Activated T-helper 17 cell treated with anti-CD3 and anti-CD28 coated beads, Interleukin-2, amount 50 U/mL, for 72 hours (primary cell): ENCODE measurements around the gene TAF12. TPM values are rescaled to one million over a fixed set of nuclear protein-coding genes. Genes with fewer than 3 reads are reported as not detected.
"Not testable (repeated sequence)": the region's sequence is repeated elsewhere in the genome, so short reads cannot be mapped to it uniquely, and the experiment has no call there.

Source experiments
- ATAC-seq: fragments of 150-1000 bp; cut with Tn5 transposase; replicated peaks from 2 replicates; pipeline ENCODE4 v1.10.0; 2021; ENCODE audit warnings: mild to moderate bottlenecking, moderate library complexity
- H3K27ac Mint-ChIP-seq: one replicate; pipeline ENCODE4 v1.8.0; 2022; ENCODE audit warnings: mixed read lengths
- H3K27me3 Mint-ChIP-seq: one replicate; pipeline ENCODE4 v1.8.0; 2022; ENCODE audit warnings: mixed read lengths
- H3K36me3 Mint-ChIP-seq: one replicate; pipeline ENCODE4 v1.8.0; 2022; ENCODE audit warnings: low read depth, mild to moderate bottlenecking, mixed read lengths
- H3K4me1 Mint-ChIP-seq: one replicate; pipeline ENCODE4 v1.8.0; 2022; ENCODE audit warnings: mixed read lengths
- H3K4me3 Mint-ChIP-seq: one replicate; pipeline ENCODE4 v1.8.0; 2022; ENCODE audit warnings: mild to moderate bottlenecking, mixed read lengths
- H3K9me3 Mint-ChIP-seq: one replicate; pipeline ENCODE4 v1.8.0; 2022; ENCODE audit warnings: mixed read lengths
- total RNA-seq, 2 donors: library from RNA; stranded (reverse); gene quantifications; one replicate each; pipeline ENCODE4 v1.2.3, GENCODE V29; 2022

Gene TAF12
- total RNA-seq, 2 donors from 2014 or later, result 15.0 to 28.4 TPM

DNA sequence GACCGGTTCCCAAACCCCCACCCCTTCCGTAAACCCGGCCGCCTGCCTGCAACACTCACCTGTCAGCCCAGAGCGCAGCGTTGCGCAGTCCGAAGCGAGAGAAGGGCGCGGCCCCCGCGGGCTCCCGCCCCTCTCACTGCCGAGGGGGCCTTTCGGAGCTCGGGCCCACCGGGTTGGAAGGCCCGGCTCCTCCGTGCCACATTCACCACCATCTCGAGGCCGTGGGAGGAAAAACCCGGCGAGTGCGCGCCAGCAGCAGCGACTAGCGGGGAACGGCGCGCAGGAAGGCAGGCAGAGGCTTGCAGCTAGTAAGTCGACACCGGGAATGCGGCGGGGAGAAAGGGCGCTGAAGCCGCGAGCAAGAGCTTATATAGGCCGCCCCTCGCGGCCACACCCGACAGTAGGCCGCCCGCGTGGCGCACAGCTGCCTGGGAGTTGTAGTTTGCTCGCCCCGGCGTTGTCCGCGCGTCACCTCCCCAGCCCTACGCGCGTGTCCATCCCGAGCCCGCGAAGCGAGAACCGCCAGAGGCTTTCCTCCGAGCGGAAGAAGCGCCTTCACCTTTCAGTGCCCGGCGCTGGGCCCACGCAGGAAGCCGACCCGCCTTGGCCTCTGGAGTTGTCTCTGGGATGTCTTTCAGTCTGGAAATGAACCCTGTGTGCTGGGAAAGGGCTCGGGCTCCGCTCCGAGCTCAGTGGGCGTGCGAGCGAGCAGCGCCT lies 61.2 kb downstream of the TAF12 start:
- no peaks in the 10 kb centered on the region for H3K27me3 Mint-ChIP-seq
- H3K9me3 Mint-ChIP-seq, result no peaks in the 10 kb centered on the region
- ATAC-seq, result peak; percentile 93
- H3K36me3 Mint-ChIP-seq, result peaks cover 52% of the 10 kb centered on the region
- peaks cover 25% of the 10 kb centered on the region for H3K4me1 Mint-ChIP-seq
- H3K27ac Mint-ChIP-seq, result peak overlapping the region; percentile 81
- H3K4me3 Mint-ChIP-seq, result peak overlapping the region; percentile 96

DNA sequence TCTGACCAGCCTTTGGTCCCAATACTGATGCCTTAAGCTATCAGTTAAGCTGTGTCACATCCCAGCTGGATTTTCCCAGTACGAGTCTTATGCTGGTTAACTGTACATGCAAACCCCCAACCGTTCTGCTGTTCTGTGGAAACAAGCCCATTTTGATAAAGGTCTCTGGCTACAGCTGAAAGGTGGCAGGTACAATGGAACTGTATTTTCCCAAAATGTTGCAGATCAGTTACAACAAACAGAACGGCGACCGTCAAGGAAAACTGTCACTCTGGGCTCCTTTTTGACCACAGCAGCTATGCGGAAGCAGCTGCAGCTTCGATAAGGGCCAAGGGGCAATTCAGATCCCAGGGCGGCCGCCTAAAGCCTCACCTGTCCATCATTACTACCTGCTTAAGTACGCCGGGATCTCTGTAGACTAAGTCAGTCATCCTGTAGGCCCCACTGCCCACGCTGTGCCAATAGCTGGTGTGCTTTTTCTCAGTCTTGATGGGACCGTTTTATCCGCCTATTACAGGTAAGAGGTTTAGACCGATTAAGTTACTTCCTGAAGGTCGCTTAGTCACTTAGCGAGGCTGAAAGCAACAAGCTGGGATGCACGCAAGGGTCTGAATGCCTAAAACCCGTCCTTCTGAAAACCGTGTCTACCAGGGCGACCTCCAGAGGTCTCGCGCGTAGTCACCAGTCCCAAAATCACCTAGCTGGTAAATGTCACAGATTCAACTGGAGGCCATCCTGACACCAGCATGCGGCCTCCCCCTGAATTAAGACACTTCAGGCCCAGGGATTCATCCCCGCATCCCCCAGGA lies 61.9 kb downstream of the TAF12 start:
- H3K27ac Mint-ChIP-seq, result peak overlapping the region; percentile 81
- peak overlapping the region; percentile 96 for H3K4me3 Mint-ChIP-seq
- H3K36me3 Mint-ChIP-seq, result peaks cover 60% of the 10 kb centered on the region
- no peaks in the 10 kb centered on the region for H3K27me3 Mint-ChIP-seq
- peak; percentile 66 for ATAC-seq
- H3K9me3 Mint-ChIP-seq, result no peaks in the 10 kb centered on the region
- H3K4me1 Mint-ChIP-seq, result peaks cover 25% of the 10 kb centered on the region

DNA sequence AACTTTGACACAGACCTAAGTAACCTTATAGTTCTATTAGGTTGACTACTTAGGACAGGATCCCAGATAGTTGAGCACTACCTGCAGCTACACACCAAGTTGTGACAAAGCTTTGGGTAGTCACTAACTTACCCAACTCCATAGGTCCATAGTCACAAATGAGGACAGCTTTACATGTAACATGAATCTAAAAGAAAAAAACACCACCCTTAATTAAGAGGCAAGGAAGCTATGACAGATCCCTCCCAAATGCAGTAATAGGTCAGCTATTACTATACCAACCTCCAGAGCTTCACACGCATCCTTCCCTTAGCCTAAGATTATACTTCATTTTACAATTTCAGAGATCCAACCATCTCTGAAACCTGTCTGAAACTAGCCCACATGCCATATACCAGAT lies 63.5 kb downstream of the TAF12 start:
- ATAC-seq, result no peak
- no peaks in the 10 kb centered on the region for H3K9me3 Mint-ChIP-seq
- peaks cover 75% of the 10 kb centered on the region for H3K36me3 Mint-ChIP-seq
- H3K4me1 Mint-ChIP-seq, result peaks cover 25% of the 10 kb centered on the region
- peak overlapping the region; percentile 96 for H3K4me3 Mint-ChIP-seq
- peak overlapping the region; percentile 81 for H3K27ac Mint-ChIP-seq
- H3K27me3 Mint-ChIP-seq, result no peaks in the 10 kb centered on the region

DNA sequence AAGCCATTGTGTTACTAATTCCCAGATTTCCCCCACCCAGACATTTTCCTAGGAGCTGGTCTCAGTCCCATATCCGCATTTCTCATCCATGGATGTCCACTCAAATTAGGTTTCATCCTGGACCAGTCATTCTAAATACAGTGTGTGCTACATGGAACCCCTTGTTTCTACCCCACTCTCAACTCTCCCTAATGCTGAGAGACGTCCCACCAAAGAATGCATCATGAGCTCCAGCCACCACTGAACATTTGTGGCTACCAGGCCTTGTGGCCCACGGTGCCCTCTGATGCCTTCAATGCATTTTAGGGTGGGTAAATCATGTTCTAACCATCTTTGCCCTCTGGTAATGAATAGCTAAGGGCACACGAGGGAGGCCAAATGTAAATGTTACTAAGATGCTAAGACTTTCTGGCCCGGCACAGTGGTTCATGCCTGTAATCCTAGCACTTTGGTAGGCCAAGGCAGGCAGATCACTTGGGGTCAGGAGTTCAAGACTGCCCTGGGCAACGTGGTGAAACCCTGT lies 64.1 kb downstream of the TAF12 start:
- H3K9me3 Mint-ChIP-seq, result no peaks in the 10 kb centered on the region
- H3K27me3 Mint-ChIP-seq, result no peaks in the 10 kb centered on the region
- no peak for ATAC-seq
- peaks cover 77% of the 10 kb centered on the region for H3K36me3 Mint-ChIP-seq
- H3K4me1 Mint-ChIP-seq, result peaks cover 25% of the 10 kb centered on the region
- peak overlapping the region; percentile 96 for H3K4me3 Mint-ChIP-seq
- H3K27ac Mint-ChIP-seq, result peak overlapping the region; percentile 81

- ATAC-seq, result no peak
- Mint-ChIP-seq H3K4me3 (peak overlapping the region; percentile 21), H3K4me1 (peaks cover 25% of the 10 kb centered on the region), H3K27ac (no peak overlapping the region), H3K9me3 (no peaks in the 10 kb centered on the region), H3K36me3 (peaks cover 85% of the 10 kb centered on the region), H3K27me3 (no peaks in the 10 kb centered on the region)
Observed at GRCh38 chr1:28577738-28578536, 64.9 kb downstream of the TAF12 start.

- Mint-ChIP-seq H3K4me1 (peaks cover 25% of the 10 kb centered on the region), H3K27ac (peak overlapping the region; percentile 41), H3K27me3 (no peaks in the 10 kb centered on the region), H3K4me3 (peak overlapping the region; percentile 21), H3K9me3 (no peaks in the 10 kb centered on the region), H3K36me3 (peaks cover 87% of the 10 kb centered on the region)
- ATAC-seq, result no peak
Observed at GRCh38 chr1:28577052-28577678, 65.7 kb downstream of the TAF12 start.

DNA sequence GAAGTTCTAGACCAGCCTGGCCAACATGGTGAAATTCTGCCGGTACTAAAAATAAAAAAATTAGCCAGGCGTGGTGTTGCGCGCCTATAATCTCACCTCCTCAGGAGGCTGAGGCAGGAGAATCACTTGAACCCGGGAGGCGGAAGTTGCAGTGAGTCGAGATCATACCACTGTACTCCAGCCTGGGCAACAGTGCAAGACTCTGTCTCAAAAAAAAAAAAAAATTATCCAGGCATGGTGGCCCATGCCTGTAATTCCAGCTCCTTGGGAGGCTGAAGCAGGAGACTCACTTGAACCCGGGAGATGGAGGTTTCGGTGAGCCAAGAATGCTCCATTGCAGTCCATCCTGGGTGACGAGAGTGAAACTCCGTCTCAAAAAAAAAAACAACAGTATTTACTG lies 69.3 kb downstream of the TAF12 start:
- no peak for ATAC-seq
- no peak overlapping the region for H3K27ac Mint-ChIP-seq
- peaks cover 7% of the 10 kb centered on the region for H3K4me1 Mint-ChIP-seq
- H3K4me3 Mint-ChIP-seq, result no peak overlapping the region
- H3K9me3 Mint-ChIP-seq, result no peaks in the 10 kb centered on the region
- H3K36me3 Mint-ChIP-seq, result peaks cover 88% of the 10 kb centered on the region
- no peaks in the 10 kb centered on the region for H3K27me3 Mint-ChIP-seq

DNA sequence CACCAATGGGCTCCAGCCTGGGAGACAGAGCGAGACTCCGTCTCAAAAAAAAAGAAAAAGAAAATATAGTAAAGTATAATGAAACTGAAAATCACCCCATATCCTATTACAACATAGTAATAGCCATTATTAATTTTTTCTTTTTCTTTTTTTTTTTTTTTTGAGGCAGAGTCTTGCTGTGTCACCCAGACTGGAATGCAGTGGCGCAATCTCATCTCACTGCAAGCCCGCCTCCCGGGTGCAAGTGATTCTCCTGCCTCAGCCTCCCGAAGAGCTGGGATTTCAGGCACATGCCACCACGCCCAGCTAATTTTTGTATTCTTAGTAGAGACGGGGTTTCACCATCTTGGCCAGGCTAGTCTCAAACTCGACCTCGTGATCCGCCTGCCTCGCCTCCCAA lies 70.0 kb downstream of the TAF12 start:
- not testable (repeated sequence) for H3K4me1 Mint-ChIP-seq, H3K9me3 Mint-ChIP-seq, ATAC-seq, H3K27me3 Mint-ChIP-seq, H3K4me3 Mint-ChIP-seq, H3K27ac Mint-ChIP-seq
- H3K36me3 Mint-ChIP-seq, result peaks cover 88% of the 10 kb centered on the region

GRCh38 chr1:28571911-28572310 lies 71.0 kb downstream of the TAF12 start:
- H3K36me3 Mint-ChIP-seq, result peaks cover 88% of the 10 kb centered on the region
- ATAC-seq, result no peak
- H3K4me3 Mint-ChIP-seq, result no peak overlapping the region
- H3K27ac Mint-ChIP-seq, result no peak overlapping the region
- H3K27me3 Mint-ChIP-seq, result no peaks in the 10 kb centered on the region
- no peaks in the 10 kb centered on the region for H3K4me1 Mint-ChIP-seq
- no peaks in the 10 kb centered on the region for H3K9me3 Mint-ChIP-seq

- H3K36me3 Mint-ChIP-seq, result peaks cover 99% of the 10 kb centered on the region
- H3K27ac Mint-ChIP-seq, result no peak overlapping the region
- H3K9me3 Mint-ChIP-seq, result no peaks in the 10 kb centered on the region
- H3K4me3 Mint-ChIP-seq, result no peak overlapping the region
- no peaks in the 10 kb centered on the region for H3K4me1 Mint-ChIP-seq
- ATAC-seq, result no peak
- no peaks in the 10 kb centered on the region for H3K27me3 Mint-ChIP-seq
Observed at GRCh38 chr1:28566931-28567330, 75.9 kb downstream of the TAF12 start.

GRCh38 chr1:28565726-28566125 lies 77.1 kb downstream of the TAF12 start:
- Mint-ChIP-seq H3K9me3 (no peaks in the 10 kb centered on the region), H3K27ac (no peak overlapping the region), H3K27me3 (no peaks in the 10 kb centered on the region), H3K4me3 (no peak overlapping the region), H3K36me3 (peaks cover 99% of the 10 kb centered on the region), H3K4me1 (no peaks in the 10 kb centered on the region)
- ATAC-seq, result no peak

DNA sequence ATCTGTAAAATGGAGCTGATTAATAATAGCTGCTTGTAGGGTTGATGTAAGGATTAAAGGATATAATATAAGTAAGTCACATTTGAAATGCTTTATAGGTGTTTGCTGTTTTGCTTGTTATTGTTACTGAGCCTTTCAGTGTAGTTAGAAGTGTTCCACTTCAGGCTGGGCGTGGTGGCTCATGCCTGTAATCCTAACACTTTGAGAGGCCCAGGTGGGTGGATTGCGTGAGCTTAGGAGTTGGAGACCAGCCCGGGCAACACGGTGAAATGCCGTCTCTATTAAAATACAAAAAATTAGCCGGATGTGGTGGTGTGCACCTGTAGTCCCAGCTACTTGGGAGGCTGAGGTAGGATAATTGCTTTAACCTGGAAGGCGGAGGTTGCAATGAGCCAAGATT lies 77.8 kb downstream of the TAF12 start:
- H3K4me3 Mint-ChIP-seq, result no peak overlapping the region
- H3K27me3 Mint-ChIP-seq, result no peaks in the 10 kb centered on the region
- no peaks in the 10 kb centered on the region for H3K9me3 Mint-ChIP-seq
- H3K4me1 Mint-ChIP-seq, result no peaks in the 10 kb centered on the region
- no peak overlapping the region for H3K27ac Mint-ChIP-seq
- peaks cover 99% of the 10 kb centered on the region for H3K36me3 Mint-ChIP-seq
- ATAC-seq, result no peak

- no peaks in the 10 kb centered on the region for H3K27me3 Mint-ChIP-seq
- no peak for ATAC-seq
- peaks cover 100% of the 10 kb centered on the region for H3K36me3 Mint-ChIP-seq
- no peaks in the 10 kb centered on the region for H3K9me3 Mint-ChIP-seq
- no peak overlapping the region for H3K4me3 Mint-ChIP-seq
- no peak overlapping the region for H3K27ac Mint-ChIP-seq
- no peaks in the 10 kb centered on the region for H3K4me1 Mint-ChIP-seq
Observed at GRCh38 chr1:28564310-28564709, 78.6 kb downstream of the TAF12 start.

- Mint-ChIP-seq H3K9me3 (no peaks in the 10 kb centered on the region), H3K27me3 (no peaks in the 10 kb centered on the region), H3K4me1 (no peaks in the 10 kb centered on the region), H3K36me3 (peaks cover 100% of the 10 kb centered on the region), H3K27ac (no peak overlapping the region), H3K4me3 (no peak overlapping the region)
- ATAC-seq, result no peak
Observed at GRCh38 chr1:28560886-28561285, 82.0 kb downstream of the TAF12 start.
